Calu3 (cell line): Measurements from ENCODE around the gene UROC1. TPM values are rescaled to one million over a fixed set of nuclear protein-coding genes. Genes with fewer than 3 reads are reported as not detected.
A peak's percentile ranks its signal among the peaks of the same experiment; 100 is the strongest.

ENCODE experiments used
- BruUV-seq: library from RNA; stranded (reverse); fragments of 400-500 nt; replicated peaks from 2 replicates; lab custom pipeline; 2021; lab: Mats Ljungman, UMichigan
- CTCF ChIA-PET: fragments of 300-600 bp; sonication (Branson Sonifier 250); formaldehyde crosslinking; loops from one replicate; lab custom pipeline; 2022; ENCODE audit warnings: antibody characterized with exemption; lab: Charles Lee
- DNase-seq: peaks from one replicate; pipeline ENCODE4 v3.0.0; 2022
- H3K27ac Mint-ChIP-seq: one replicate; pipeline ENCODE4 v1.8.0; 2022; ENCODE audit warnings: mixed read lengths; ENCODE audit not compliant: unreplicated experiment
- H3K27me3 Mint-ChIP-seq: one replicate; pipeline ENCODE4 v1.8.0; 2022; ENCODE audit warnings: mixed read lengths; ENCODE audit not compliant: unreplicated experiment
- H3K36me3 Mint-ChIP-seq: one replicate; pipeline ENCODE4 v1.8.0; 2022; ENCODE audit warnings: mild to moderate bottlenecking, moderate library complexity, mixed read lengths; ENCODE audit not compliant: insufficient read depth, unreplicated experiment
- H3K4me1 Mint-ChIP-seq: one replicate; pipeline ENCODE4 v1.8.0; 2022; ENCODE audit warnings: mild to moderate bottlenecking, low read depth, mixed read lengths; ENCODE audit not compliant: unreplicated experiment
- H3K4me3 Mint-ChIP-seq: one replicate; pipeline ENCODE4 v1.8.0; 2022; ENCODE audit warnings: mild to moderate bottlenecking, low read depth, moderate library complexity, mixed read lengths; ENCODE audit not compliant: unreplicated experiment
- H3K9me3 Mint-ChIP-seq: one replicate; pipeline ENCODE4 v1.8.0; 2022; ENCODE audit warnings: low read depth, mixed read lengths; ENCODE audit not compliant: unreplicated experiment
- intact Hi-C: fragments of 100-400 bp; cut with micrococcal nuclease; formaldehyde crosslinking; loops from one replicate; pipeline ENCODE4 v1.10.0; 2022; ENCODE audit not compliant: unreplicated experiment
- total RNA-seq: library from RNA; stranded (reverse); gene quantifications from 2 replicates; pipeline ENCODE4 v1.2.3, GENCODE V29; 2022
- TF ChIP-seq, protein P1 (sequence below): fragments of 200-600 bp; IDR thresholded peaks from one replicate; pipeline ENCODE4 v1.8.0; 2022; ENCODE audit warnings: antibody characterized with exemption; ENCODE audit not compliant: unreplicated experiment

UROC1 gene
- total RNA-seq, 1 experiment from 2014 or later, result not detected

- H3K4me3 Mint-ChIP-seq, result peak within 1 kb of the TSS; percentile 76
- DNase-seq, result peak; percentile 99
- CTCF ChIA-PET, result interaction anchor here (0.9 to 1.5 kb wide), 4 partner anchors 14 to 83 kb away, joined by 3 to 6 read pairs (median 4); no protein-coding TSS in a partner anchor
- no TSS peak for BruUV-seq
- H3K27me3 Mint-ChIP-seq, result peaks cover 7% of the 10 kb centered on the region
- H3K9me3 Mint-ChIP-seq, result no peaks in the 10 kb centered on the region
- peaks cover 35% of the 10 kb centered on the region for H3K4me1 Mint-ChIP-seq
- peak within 1 kb of the TSS; percentile 84 for H3K27ac Mint-ChIP-seq
- H3K36me3 Mint-ChIP-seq, result peaks cover 65% of the 10 kb centered on the region
- intact Hi-C loops, result loop anchor here (10.0 kb wide), 1 partner anchor 201 kb away; no protein-coding TSS in a partner anchor
- TF ChIP-seq, protein P1, sequence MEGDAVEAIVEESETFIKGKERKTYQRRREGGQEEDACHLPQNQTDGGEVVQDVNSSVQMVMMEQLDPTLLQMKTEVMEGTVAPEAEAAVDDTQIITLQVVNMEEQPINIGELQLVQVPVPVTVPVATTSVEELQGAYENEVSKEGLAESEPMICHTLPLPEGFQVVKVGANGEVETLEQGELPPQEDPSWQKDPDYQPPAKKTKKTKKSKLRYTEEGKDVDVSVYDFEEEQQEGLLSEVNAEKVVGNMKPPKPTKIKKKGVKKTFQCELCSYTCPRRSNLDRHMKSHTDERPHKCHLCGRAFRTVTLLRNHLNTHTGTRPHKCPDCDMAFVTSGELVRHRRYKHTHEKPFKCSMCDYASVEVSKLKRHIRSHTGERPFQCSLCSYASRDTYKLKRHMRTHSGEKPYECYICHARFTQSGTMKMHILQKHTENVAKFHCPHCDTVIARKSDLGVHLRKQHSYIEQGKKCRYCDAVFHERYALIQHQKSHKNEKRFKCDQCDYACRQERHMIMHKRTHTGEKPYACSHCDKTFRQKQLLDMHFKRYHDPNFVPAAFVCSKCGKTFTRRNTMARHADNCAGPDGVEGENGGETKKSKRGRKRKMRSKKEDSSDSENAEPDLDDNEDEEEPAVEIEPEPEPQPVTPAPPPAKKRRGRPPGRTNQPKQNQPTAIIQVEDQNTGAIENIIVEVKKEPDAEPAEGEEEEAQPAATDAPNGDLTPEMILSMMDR, result peak; percentile 46
These were observed 42.0 kb downstream of the UROC1 start, which contains the start of gene ZXDC for GRCh38 chr3:126475413-126476114. TSS of gene ZXDC (minus strand) at chr3:126475891. CDS start at chr3:126475865, 26 bp downstream.

DNA sequence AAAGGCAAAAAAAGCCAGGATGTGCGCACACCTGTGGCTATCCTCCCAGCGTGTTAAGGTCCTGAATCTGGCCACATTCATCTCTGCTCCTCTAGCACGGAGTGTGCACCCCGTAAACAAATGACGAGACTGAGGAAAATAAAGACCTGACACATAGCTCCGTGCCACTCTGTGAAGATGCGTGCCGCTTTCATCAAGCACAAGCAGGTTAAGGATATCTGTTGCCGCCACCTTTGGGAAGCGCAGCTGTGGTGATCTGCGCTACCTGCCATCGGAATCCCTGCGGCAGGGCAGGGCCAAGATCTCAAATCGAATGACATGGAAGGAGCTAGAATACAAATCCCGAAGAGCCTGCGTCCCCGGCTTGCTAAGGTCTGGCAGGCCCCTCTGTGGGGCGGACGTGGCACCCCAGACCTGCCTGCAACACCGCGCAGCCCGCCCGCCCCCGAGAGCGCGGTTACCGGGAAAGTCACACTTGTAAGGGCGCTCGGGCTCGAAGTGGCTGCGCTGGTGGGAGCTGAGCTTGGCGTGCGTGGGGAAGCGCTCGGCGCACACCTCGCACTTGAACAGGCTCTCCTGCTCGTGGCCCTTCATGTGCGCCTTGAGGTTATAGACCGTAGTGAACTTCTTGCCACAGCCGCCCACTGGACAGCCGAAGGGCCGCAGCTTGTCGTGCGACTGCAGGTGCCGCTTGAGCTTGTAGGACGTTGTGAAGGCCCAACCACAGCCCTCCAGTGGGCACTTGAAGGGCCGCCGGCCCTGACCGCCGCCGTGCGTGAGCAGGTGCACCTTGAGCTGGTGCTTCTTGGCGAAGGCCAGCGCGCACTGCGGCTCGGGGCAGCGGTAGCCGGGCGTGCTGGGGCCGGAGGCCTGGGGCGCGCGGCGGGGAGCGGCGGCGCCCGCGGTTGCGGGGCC is 42.8 kb downstream of the UROC1 start:
- TF ChIP-seq, protein P1, result peak; percentile 45
- H3K4me1 Mint-ChIP-seq, result peaks cover 35% of the 10 kb centered on the region
- intact Hi-C loops, result loop anchor here (1.0 to 10.0 kb wide), 3 partner anchors 77 to 340 kb away; no protein-coding TSS in a partner anchor
- peak overlapping the region; percentile 82 for H3K27ac Mint-ChIP-seq
- H3K27me3 Mint-ChIP-seq, result no peaks in the 10 kb centered on the region
- no peaks in the 10 kb centered on the region for H3K9me3 Mint-ChIP-seq
- BruUV-seq, result TSS peak; percentile 35
- H3K36me3 Mint-ChIP-seq, result peaks cover 73% of the 10 kb centered on the region
- CTCF ChIA-PET, result interaction anchor here (0.6 to 1.5 kb wide), 6 partner anchors 15 to 1327 kb away, joined by 3 to 6 read pairs (median 3); no protein-coding TSS in a partner anchor
- peak overlapping the region; percentile 76 for H3K4me3 Mint-ChIP-seq
- DNase-seq, result peak; percentile 72

- Mint-ChIP-seq H3K9me3 (no peaks in the 10 kb centered on the region), H3K27ac (peak overlapping the region; percentile 82), H3K36me3 (peaks cover 86% of the 10 kb centered on the region), H3K27me3 (no peaks in the 10 kb centered on the region), H3K4me1 (peaks cover 35% of the 10 kb centered on the region), H3K4me3 (peak overlapping the region; percentile 76)
- DNase-seq, result peak; percentile 50
- CTCF ChIA-PET, result interaction anchor here (0.7 to 1.2 kb wide), 3 partner anchors 33 to 339 kb away, joined by 3 to 5 read pairs (median 3); no protein-coding TSS in a partner anchor
- intact Hi-C loops, result loop anchor here (1.0 to 10.0 kb wide), 3 partner anchors 76 to 339 kb away; no protein-coding TSS in a partner anchor
- no TSS peak for BruUV-seq
- TF ChIP-seq, protein P1, result no peak
These were observed 44.0 kb downstream of the UROC1 start for GRCh38 chr3:126473292-126474168.
